ENCODE measurements around the gene PAH.

The PAH gene

GRCh38 chr12:102963796-102964195 lies 46.8 kb upstream of the PAH start:
- TF ChIP-seq FOXP2 (optimal IDR thresholded peaks at IDR 0.05; ENCODE audit: borderline replicate concordance, extremely low read depth, extremely low read length, insufficient read depth): no peak
- TF ChIP-seq TAF1 (IDR thresholded peaks at IDR 0.05; ENCODE audit: borderline replicate concordance, insufficient read depth, low read length): no peak
- TF ChIP-seq POLR2AphosphoS5 (IDR thresholded peaks at IDR 0.05; ENCODE audit: low read depth, low read length): no peak
- no peak for TF ChIP-seq REST (IDR thresholded peaks at IDR 0.05; ENCODE audit: insufficient read depth in 1 of 2, low read depth in 2 of 2, low read length in 2 of 2)
- TF ChIP-seq SIN3A (IDR thresholded peaks at IDR 0.05; ENCODE audit: borderline replicate concordance, insufficient read depth, low read length): no peak

- no peak for TF ChIP-seq SIN3A (IDR thresholded peaks at IDR 0.05; ENCODE audit: borderline replicate concordance, insufficient read depth, low read length)
- no peak for TF ChIP-seq TAF1 (IDR thresholded peaks at IDR 0.05; ENCODE audit: borderline replicate concordance, insufficient read depth, low read length)
- TF ChIP-seq REST (IDR thresholded peaks at IDR 0.05; ENCODE audit: insufficient read depth in 1 of 2, low read depth in 2 of 2, low read length in 2 of 2): no peak
- no peak for TF ChIP-seq FOXP2 (optimal IDR thresholded peaks at IDR 0.05; ENCODE audit: borderline replicate concordance, extremely low read depth, extremely low read length, insufficient read depth)
- TF ChIP-seq POLR2AphosphoS5 (IDR thresholded peaks at IDR 0.05; ENCODE audit: low read depth, low read length): no peak
Observed at GRCh38 chr12:102962986-102963385, 45.9 kb upstream of the PAH start.

- no peak for TF ChIP-seq TAF1 (IDR thresholded peaks at IDR 0.05; ENCODE audit: borderline replicate concordance, insufficient read depth, low read length)
- no peak for TF ChIP-seq FOXP2 (optimal IDR thresholded peaks at IDR 0.05; ENCODE audit: borderline replicate concordance, extremely low read depth, extremely low read length, insufficient read depth)
- no peak for TF ChIP-seq POLR2AphosphoS5 (IDR thresholded peaks at IDR 0.05; ENCODE audit: low read depth, low read length)
- TF ChIP-seq REST (IDR thresholded peaks at IDR 0.05; ENCODE audit: insufficient read depth in 1 of 2, low read depth in 2 of 2, low read length in 2 of 2): no peak
- TF ChIP-seq SIN3A (IDR thresholded peaks at IDR 0.05; ENCODE audit: borderline replicate concordance, insufficient read depth, low read length): no peak
Observed at GRCh38 chr12:102962532-102962931, 45.5 kb upstream of the PAH start.

- TF ChIP-seq SIN3A (IDR thresholded peaks at IDR 0.05; ENCODE audit: borderline replicate concordance, insufficient read depth, low read length): no peak
- no peak for TF ChIP-seq POLR2AphosphoS5 (IDR thresholded peaks at IDR 0.05; ENCODE audit: low read depth, low read length)
- no peak for TF ChIP-seq FOXP2 (optimal IDR thresholded peaks at IDR 0.05; ENCODE audit: borderline replicate concordance, extremely low read depth, extremely low read length, insufficient read depth)
- TF ChIP-seq REST (IDR thresholded peaks at IDR 0.05; ENCODE audit: insufficient read depth in 1 of 2, low read depth in 2 of 2, low read length in 2 of 2): no peak
- TF ChIP-seq TAF1 (IDR thresholded peaks at IDR 0.05; ENCODE audit: borderline replicate concordance, insufficient read depth, low read length): no peak
Observed at GRCh38 chr12:102961466-102961855, 44.4 kb upstream of the PAH start.
